Glutamatergic neuron (in vitro differentiated cells): ENCODE data around the gene PER3. TPM values are rescaled to one million over a fixed set of nuclear protein-coding genes. Genes with fewer than 3 reads are reported as not detected.

ENCODE experiments used
- DNase-seq: peaks from one replicate; pipeline ENCODE4 v3.0.0; 2022
- H3K27ac Mint-ChIP-seq: one replicate; pipeline ENCODE4 v1.8.0; 2020; ENCODE audit warnings: mild to moderate bottlenecking, mixed read lengths, inconsistent platforms; ENCODE audit not compliant: unreplicated experiment
- H3K27me3 Mint-ChIP-seq: one replicate; pipeline ENCODE4 v1.8.0; 2020; ENCODE audit warnings: mild to moderate bottlenecking, moderate library complexity, mixed read lengths, inconsistent platforms; ENCODE audit not compliant: unreplicated experiment
- H3K36me3 Mint-ChIP-seq: one replicate; pipeline ENCODE4 v1.8.0; 2020; ENCODE audit warnings: mild to moderate bottlenecking, mixed read lengths, inconsistent platforms; ENCODE audit not compliant: unreplicated experiment
- H3K4me1 Mint-ChIP-seq: one replicate; pipeline ENCODE4 v1.8.0; 2020; ENCODE audit warnings: mild to moderate bottlenecking, low read depth, mixed read lengths, inconsistent platforms; ENCODE audit not compliant: unreplicated experiment
- H3K4me3 Mint-ChIP-seq: one replicate; pipeline ENCODE4 v1.8.0; 2020; ENCODE audit warnings: mild to moderate bottlenecking, mixed read lengths, inconsistent platforms; ENCODE audit not compliant: unreplicated experiment
- H3K9me3 Mint-ChIP-seq: one replicate; pipeline ENCODE4 v1.8.0; 2020; ENCODE audit warnings: mild to moderate bottlenecking, moderate library complexity, mixed read lengths, inconsistent platforms; ENCODE audit not compliant: unreplicated experiment
- total RNA-seq: library from RNA; stranded (reverse); fragmentation: NEBNext Ultra II Directional; extraction: Animal tissue kit (Norgen Biotek cat#: 25700); gene quantifications from one replicate; pipeline ENCODE4 v1.2.1, GENCODE V29; 2021; ENCODE audit not compliant: unreplicated experiment
- TF ChIP-seq, protein P1 (sequence below): fragments of 200-600 bp; sonication (generic); IDR thresholded peaks from one replicate; pipeline ENCODE4 v1.5.0; 2021; ENCODE audit not compliant: partially characterized antibody, unreplicated experiment

PER3 gene
- total RNA-seq, 1 donor from 2014 or later: 3.6 TPM

DNA sequence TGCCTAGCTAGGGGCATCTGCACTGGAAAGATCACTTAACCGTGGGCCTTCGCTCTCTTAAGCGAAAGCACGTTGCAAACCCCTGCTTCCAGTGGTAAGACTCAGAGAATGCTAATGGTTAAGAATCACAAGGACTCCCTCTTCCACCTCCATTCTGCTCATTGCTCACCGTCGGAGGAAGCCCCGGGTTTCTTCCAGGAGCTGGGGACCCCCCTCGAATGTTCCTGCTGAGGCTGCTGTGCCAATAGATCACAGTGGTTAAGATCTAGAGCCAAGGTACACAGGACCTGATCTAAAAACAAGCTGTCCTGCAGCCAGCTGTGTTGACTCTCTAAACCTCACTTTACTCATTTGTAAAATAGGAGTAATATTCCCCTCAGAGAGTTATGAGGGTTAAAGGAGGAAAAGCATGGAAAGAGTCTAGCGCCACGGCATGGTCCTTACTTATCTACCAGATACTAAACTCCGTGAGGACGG lies 12.2 kb upstream of the PER3 start:
- no peak for DNase-seq
- peaks cover 2% of the 10 kb centered on the region for H3K9me3 Mint-ChIP-seq
- no peaks in the 10 kb centered on the region for H3K36me3 Mint-ChIP-seq
- H3K27me3 Mint-ChIP-seq: peaks cover 6% of the 10 kb centered on the region
- H3K27ac Mint-ChIP-seq: peak overlapping the region; percentile 80
- TF ChIP-seq, protein P1, sequence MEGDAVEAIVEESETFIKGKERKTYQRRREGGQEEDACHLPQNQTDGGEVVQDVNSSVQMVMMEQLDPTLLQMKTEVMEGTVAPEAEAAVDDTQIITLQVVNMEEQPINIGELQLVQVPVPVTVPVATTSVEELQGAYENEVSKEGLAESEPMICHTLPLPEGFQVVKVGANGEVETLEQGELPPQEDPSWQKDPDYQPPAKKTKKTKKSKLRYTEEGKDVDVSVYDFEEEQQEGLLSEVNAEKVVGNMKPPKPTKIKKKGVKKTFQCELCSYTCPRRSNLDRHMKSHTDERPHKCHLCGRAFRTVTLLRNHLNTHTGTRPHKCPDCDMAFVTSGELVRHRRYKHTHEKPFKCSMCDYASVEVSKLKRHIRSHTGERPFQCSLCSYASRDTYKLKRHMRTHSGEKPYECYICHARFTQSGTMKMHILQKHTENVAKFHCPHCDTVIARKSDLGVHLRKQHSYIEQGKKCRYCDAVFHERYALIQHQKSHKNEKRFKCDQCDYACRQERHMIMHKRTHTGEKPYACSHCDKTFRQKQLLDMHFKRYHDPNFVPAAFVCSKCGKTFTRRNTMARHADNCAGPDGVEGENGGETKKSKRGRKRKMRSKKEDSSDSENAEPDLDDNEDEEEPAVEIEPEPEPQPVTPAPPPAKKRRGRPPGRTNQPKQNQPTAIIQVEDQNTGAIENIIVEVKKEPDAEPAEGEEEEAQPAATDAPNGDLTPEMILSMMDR: no peak
- peaks cover 13% of the 10 kb centered on the region for H3K4me1 Mint-ChIP-seq
- peak overlapping the region; percentile 93 for H3K4me3 Mint-ChIP-seq

DNA sequence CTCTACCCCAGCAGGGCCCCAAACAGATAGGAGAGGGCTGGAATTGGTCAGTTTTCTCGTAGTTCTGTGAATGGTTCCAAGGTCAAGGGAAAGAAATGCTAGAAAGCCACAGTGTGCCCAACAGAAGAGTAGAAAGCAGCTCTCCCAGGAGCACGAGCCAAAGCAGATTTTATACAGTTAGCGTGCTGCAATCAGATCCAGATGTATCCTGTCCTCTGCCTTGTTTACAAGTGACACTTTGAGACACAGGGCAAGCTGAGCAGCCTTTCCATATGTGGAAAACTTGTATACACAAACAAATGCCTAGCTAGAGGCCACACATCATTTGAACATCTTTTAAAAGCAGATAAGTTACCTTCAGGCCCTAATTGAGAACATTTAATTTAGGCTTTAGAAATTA lies 6.5 kb upstream of the PER3 start:
- peaks cover 6% of the 10 kb centered on the region for H3K27me3 Mint-ChIP-seq
- no peaks in the 10 kb centered on the region for H3K4me1 Mint-ChIP-seq
- peaks cover 2% of the 10 kb centered on the region for H3K9me3 Mint-ChIP-seq
- H3K4me3 Mint-ChIP-seq: no peak overlapping the region
- no peak for DNase-seq
- no peak overlapping the region for H3K27ac Mint-ChIP-seq
- H3K36me3 Mint-ChIP-seq: no peaks in the 10 kb centered on the region
- TF ChIP-seq, protein P1: no peak

DNA sequence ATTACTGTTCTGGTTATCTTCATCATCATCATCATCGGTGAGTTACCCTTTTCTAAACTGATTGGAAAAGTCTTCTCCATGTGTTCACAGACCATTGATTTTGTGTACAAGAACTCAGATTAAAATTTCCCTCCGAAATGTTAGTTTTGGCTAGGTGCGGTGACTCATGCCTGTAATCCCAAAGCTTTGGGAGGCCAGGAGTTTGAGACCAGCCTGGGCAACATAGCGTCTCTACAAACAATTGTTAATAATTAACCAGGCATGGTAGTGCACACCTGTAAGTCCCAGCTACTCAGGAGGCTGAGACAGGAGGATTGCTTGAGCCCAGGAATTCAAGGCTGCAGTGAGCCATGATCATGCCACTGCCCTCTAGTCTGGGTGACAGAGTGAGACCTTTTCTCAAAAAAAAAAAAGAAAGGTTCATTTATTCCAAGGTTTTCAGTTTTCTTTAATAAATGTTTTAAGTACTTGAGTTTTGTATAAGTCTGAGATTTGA lies 5.9 kb upstream of the PER3 start:
- Mint-ChIP-seq H3K9me3 (peaks cover 4% of the 10 kb centered on the region), H3K4me1 (no peaks in the 10 kb centered on the region), H3K36me3 (no peaks in the 10 kb centered on the region), H3K27me3 (peaks cover 2% of the 10 kb centered on the region), H3K4me3 (no peak overlapping the region), H3K27ac (no peak overlapping the region)
- no peak for DNase-seq
- TF ChIP-seq, protein P1: no peak

DNA sequence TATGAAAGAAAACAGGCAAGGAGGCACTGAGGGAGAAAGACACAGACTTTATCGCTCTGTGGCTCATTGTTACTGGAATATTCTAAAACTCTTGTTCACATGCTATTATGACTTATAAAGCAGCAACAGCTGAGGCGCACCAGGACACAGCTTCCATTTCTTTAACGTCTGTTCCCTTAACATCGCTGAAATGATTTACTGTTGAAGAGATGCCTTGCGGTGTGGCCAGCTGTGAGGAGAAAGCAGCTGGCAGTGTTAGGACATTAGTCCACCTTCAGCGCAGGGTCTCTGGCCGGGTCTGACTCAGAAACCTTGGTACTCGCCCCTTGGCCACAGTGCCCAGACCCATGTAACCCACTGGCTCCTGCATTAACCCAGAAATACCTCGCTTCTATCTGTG lies 3.1 kb upstream of the PER3 start:
- peaks cover 3% of the 10 kb centered on the region for H3K27me3 Mint-ChIP-seq
- peaks cover 6% of the 10 kb centered on the region for H3K36me3 Mint-ChIP-seq
- H3K4me1 Mint-ChIP-seq: no peaks in the 10 kb centered on the region
- peaks cover 4% of the 10 kb centered on the region for H3K9me3 Mint-ChIP-seq
- H3K4me3 Mint-ChIP-seq: no peak overlapping the region
- TF ChIP-seq, protein P1: no peak
- no peak overlapping the region for H3K27ac Mint-ChIP-seq
- no peak for DNase-seq

DNA sequence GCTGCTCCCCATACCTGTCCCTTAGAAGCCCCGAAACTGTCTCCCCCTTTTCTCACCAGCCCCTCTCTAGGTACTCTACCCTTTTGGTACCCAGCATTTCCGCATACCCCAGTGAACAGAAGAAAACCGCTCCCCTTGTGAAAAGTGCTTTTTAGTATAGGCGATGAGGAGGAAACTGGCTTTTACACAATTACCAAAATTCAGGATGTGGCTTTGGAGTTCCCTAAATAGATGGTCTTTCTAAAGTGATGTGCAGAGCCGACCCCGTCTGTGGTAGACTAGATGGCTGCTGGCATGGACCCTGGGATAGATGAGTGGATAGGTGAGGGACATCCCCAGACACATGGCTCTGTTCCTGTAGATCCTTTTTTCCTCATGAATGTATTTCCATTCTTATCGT lies 2.6 kb upstream of the PER3 start:
- TF ChIP-seq, protein P1: no peak
- peaks cover 6% of the 10 kb centered on the region for H3K36me3 Mint-ChIP-seq
- H3K9me3 Mint-ChIP-seq: peaks cover 4% of the 10 kb centered on the region
- H3K27ac Mint-ChIP-seq: no peak overlapping the region
- H3K4me1 Mint-ChIP-seq: no peaks in the 10 kb centered on the region
- no peak for DNase-seq
- peaks cover 3% of the 10 kb centered on the region for H3K27me3 Mint-ChIP-seq
- H3K4me3 Mint-ChIP-seq: no peak overlapping the region
